Keratinocyte (primary cell): ENCODE results near the gene DIP2C. TPM values are rescaled to one million over a fixed set of nuclear protein-coding genes. Genes with fewer than 3 reads are reported as not detected.

Experiments used
- DNase-seq: peaks from one replicate; pipeline ENCODE4 v3.0.0-alpha.2; 2011; ENCODE audit warnings: low read depth, missing footprints, low spot score
- FAIRE-seq: peaks from 2 replicates; lab custom pipeline; 2011; peaks lifted over from hg19 to GRCh38; lab: Jason Lieb, UNC
- H2AFZ ChIP-seq: 2 replicates; pipeline ENCODE4 v1.6.0; 2012; ENCODE audit warnings: low read length, control low read depth, inconsistent platforms; ENCODE audit not compliant: control insufficient read depth
- H3K27ac ChIP-seq: 2 replicates; pipeline ENCODE4 v1.5.1; 2011; ENCODE audit warnings: low read length; ENCODE audit not compliant: control insufficient read depth, insufficient read depth
- H3K27me3 ChIP-seq: 3 replicates; pipeline ENCODE4 v1.6.0; 2011; ENCODE audit warnings: low read length; ENCODE audit not compliant: control insufficient read depth, insufficient read depth; ENCODE audit errors: extremely low read depth
- H3K36me3 ChIP-seq, 2 experiments: 2 replicates in 1 of 2; 3 replicates in 1 of 2; pipeline ENCODE4 v1.5.1; 2011; ENCODE audit warnings: low read length in 2 of 2, mild to moderate bottlenecking in 1 of 2; ENCODE audit not compliant: control insufficient read depth in 2 of 2, insufficient read depth in 2 of 2; ENCODE audit errors: extremely low read depth in 1 of 2
- H3K4me1 ChIP-seq: 3 replicates; pipeline ENCODE4 v1.5.1; 2011; ENCODE audit warnings: low read length; ENCODE audit not compliant: control insufficient read depth, insufficient read depth; ENCODE audit errors: extremely low read depth
- H3K4me2 ChIP-seq: 3 replicates; pipeline ENCODE4 v1.6.0; 2011; ENCODE audit warnings: low read depth, low read length; ENCODE audit not compliant: control insufficient read depth, insufficient read depth; ENCODE audit errors: extremely low read depth
- H3K4me3 ChIP-seq, 3 experiments: fragments of 200-600 bp in 1 of 3; sonication (generic) in 1 of 3; 2 replicates in 2 of 3; 3 replicates in 1 of 3; pipeline ENCODE4 v1.5.1; 2011 to 2016; ENCODE audit warnings: low read length in 3 of 3, mild to moderate bottlenecking in 3 of 3, control low read depth in 2 of 3, inconsistent platforms in 1 of 3, low read depth in 1 of 3, mixed read lengths in 1 of 3, mixed run types in 1 of 3, moderate library complexity in 1 of 3; ENCODE audit not compliant: control insufficient read depth in 2 of 3, insufficient read depth in 2 of 3; ENCODE audit errors: extremely low read depth in 1 of 3
- H3K79me2 ChIP-seq: 2 replicates; pipeline ENCODE4 v1.6.0; 2012; ENCODE audit warnings: low read length; ENCODE audit not compliant: control insufficient read depth, insufficient read depth
- H3K9ac ChIP-seq: 3 replicates; pipeline ENCODE4 v1.6.0; 2011; ENCODE audit warnings: low read length; ENCODE audit not compliant: control insufficient read depth, insufficient read depth; ENCODE audit errors: extremely low read depth
- H3K9me1 ChIP-seq: 3 replicates; pipeline ENCODE4 v1.6.0; 2011; ENCODE audit warnings: low read length; ENCODE audit not compliant: control insufficient read depth, insufficient read depth; ENCODE audit errors: extremely low read depth
- H3K9me3 ChIP-seq: 2 replicates; pipeline ENCODE4 v1.5.1; 2012; ENCODE audit warnings: low read depth, low read length; ENCODE audit not compliant: control insufficient read depth
- H4K20me1 ChIP-seq: 3 replicates; pipeline ENCODE4 v1.6.0; 2011; ENCODE audit warnings: low read length; ENCODE audit not compliant: control insufficient read depth, insufficient read depth; ENCODE audit errors: extremely low read depth
- CTCF ChIP-seq, 3 experiments: IDR thresholded peaks in 1 of 3; conservative IDR thresholded peaks in 1 of 3; optimal IDR thresholded peaks in 1 of 3; 2 replicates in 2 of 3; 3 replicates in 1 of 3; pipeline versions ENCODE3 to v1.5.1; 2011; ENCODE audit warnings: low read length in 3 of 3, mild to moderate bottlenecking in 3 of 3, moderate library complexity in 2 of 3, control low read depth in 1 of 3, inconsistent platforms in 1 of 3; ENCODE audit not compliant: insufficient read depth in 2 of 3; ENCODE audit errors: extremely low read depth in 1 of 3
- EZH2 ChIP-seq: IDR thresholded peaks from one replicate; pipeline ENCODE4 v1.6.1; 2012; ENCODE audit warnings: inconsistent platforms, mild to moderate bottlenecking, low read length, moderate library complexity
- dilution Hi-C: fragments of 300-500 bp; cut with MboI; formaldehyde crosslinking; loops from one replicate; pipeline ENCODE4 v1.7.0; 2020; ENCODE audit warnings: low sequenced_read_pairs; ENCODE audit not compliant: extremely low pct_ligation_motif_present
- polyA plus RNA-seq, 5 experiments: library from polyadenylated mRNA; depleted of rRNA in 3 of 5; stranded (reverse) in 3 of 5; stranded (forward) in 1 of 5; unstranded in 1 of 5; fragments of >200 nt; gene quantifications; 1 replicate in 1 of 5; 2 replicates in 3 of 5; 3 replicates in 1 of 5; pipeline versions ENCODE4 v1.2.1 to v1.2.3, GENCODE V29; 2011 to 2012; ENCODE audit warnings: missing spikeins in 2 of 5, low read depth in 1 of 5, low replicate concordance in 1 of 5

DIP2C gene
- polyA plus RNA-seq, 1 donor (not counting 4 experiments of a cell fraction or from before 2014, with no cell fraction given): 1.3 TPM

GRCh38 chr10:260819-261429 is 428.5 kb downstream of the DIP2C start:
- Histone ChIP-seq H3K4me1 (no peaks in the 10 kb centered on the region), H2AFZ (no peak overlapping the region), H3K27ac (no peak overlapping the region), H3K4me2 (no peak overlapping the region), H3K79me2 (no peaks in the 10 kb centered on the region), H3K27me3 (no peaks in the 10 kb centered on the region), H3K4me3 (no peak overlapping the region), H3K9me3 (no peaks in the 10 kb centered on the region), H3K9me1 (no peaks in the 10 kb centered on the region), H3K9ac (no peak overlapping the region), H4K20me1 (no peaks in the 10 kb centered on the region), H3K36me3 (no peaks in the 10 kb centered on the region)
- DNase-seq (no peak), FAIRE-seq (no peak)
- dilution Hi-C loops: no loop called here
- TF ChIP-seq CTCF (optimal IDR thresholded peaks at IDR 0.05 in 1 of 3, IDR thresholded peaks at IDR 0.05 in 1 of 3, conservative IDR thresholded peaks at IDR 0.05 in 1 of 3; ENCODE audit: extremely low read depth in 1 of 3, insufficient read depth in 2 of 3, low read length in 3 of 3) (no peak), EZH2 (no peak)

GRCh38 chr10:251982-252582 is 437.4 kb downstream of the DIP2C start:
- Histone ChIP-seq H3K36me3 (peaks cover 5 to 9% of the 10 kb centered on the region in 2 experiments), H3K9me3 (no peaks in the 10 kb centered on the region), H3K4me1 (no peaks in the 10 kb centered on the region), H3K9me1 (no peaks in the 10 kb centered on the region), H3K9ac (no peak overlapping the region), H3K4me2 (no peak overlapping the region), H2AFZ (no peak overlapping the region), H3K79me2 (no peaks in the 10 kb centered on the region), H3K27me3 (no peaks in the 10 kb centered on the region), H4K20me1 (no peaks in the 10 kb centered on the region), H3K4me3 (no peak overlapping the region), H3K27ac (no peak overlapping the region)
- FAIRE-seq (no peak), DNase-seq (no peak)
- dilution Hi-C loops: no loop called here
- TF ChIP-seq EZH2 (no peak), CTCF (optimal IDR thresholded peaks at IDR 0.05 in 1 of 3, IDR thresholded peaks at IDR 0.05 in 1 of 3, conservative IDR thresholded peaks at IDR 0.05 in 1 of 3; ENCODE audit: extremely low read depth in 1 of 3, insufficient read depth in 2 of 3, low read length in 3 of 3) (no peak)
